ENCODE measurements around the gene PPP2R5A. TPM values are rescaled to one million over a fixed set of nuclear protein-coding genes. Genes with fewer than 3 reads are reported as not detected.
"Not testable (repeated sequence)": the region's sequence is repeated elsewhere in the genome, so short reads cannot be mapped to it uniquely, and the experiment has no call there.

Gene PPP2R5A
- total RNA-seq, 2 donors from 2014 or later, result 33.6 to 34.9 TPM

GRCh38 chr1:212377644-212378043 is 92.4 kb downstream of the PPP2R5A start:
- no peaks in the 10 kb centered on the region for H3K4me1 Mint-ChIP-seq
- peaks cover 86% of the 10 kb centered on the region for H3K36me3 Mint-ChIP-seq (ENCODE audit: low read depth)
- no peak overlapping the region for H3K27ac Mint-ChIP-seq
- no peak overlapping the region for H3K4me3 Mint-ChIP-seq
- H3K27me3 Mint-ChIP-seq, result no peaks in the 10 kb centered on the region
- ATAC-seq (replicated peaks), result no peak
- H3K9me3 Mint-ChIP-seq, result no peaks in the 10 kb centered on the region

GRCh38 chr1:212379366-212379765 is 94.2 kb downstream of the PPP2R5A start:
- no peak for ATAC-seq (replicated peaks)
- no peaks in the 10 kb centered on the region for H3K9me3 Mint-ChIP-seq
- no peaks in the 10 kb centered on the region for H3K4me1 Mint-ChIP-seq
- no peak overlapping the region for H3K4me3 Mint-ChIP-seq
- H3K27ac Mint-ChIP-seq, result no peak overlapping the region
- H3K27me3 Mint-ChIP-seq, result no peaks in the 10 kb centered on the region
- peaks cover 85% of the 10 kb centered on the region for H3K36me3 Mint-ChIP-seq (ENCODE audit: low read depth)

GRCh38 chr1:212381397-212382035 is 96.3 kb downstream of the PPP2R5A start:
- Mint-ChIP-seq H3K36me3 (ENCODE audit: low read depth) (peaks cover 90% of the 10 kb centered on the region), H3K4me1 (peaks cover 3% of the 10 kb centered on the region), H3K27me3 (no peaks in the 10 kb centered on the region), H3K4me3 (no peak overlapping the region), H3K9me3 (no peaks in the 10 kb centered on the region), H3K27ac (no peak overlapping the region)
- ATAC-seq (replicated peaks), result no peak

DNA sequence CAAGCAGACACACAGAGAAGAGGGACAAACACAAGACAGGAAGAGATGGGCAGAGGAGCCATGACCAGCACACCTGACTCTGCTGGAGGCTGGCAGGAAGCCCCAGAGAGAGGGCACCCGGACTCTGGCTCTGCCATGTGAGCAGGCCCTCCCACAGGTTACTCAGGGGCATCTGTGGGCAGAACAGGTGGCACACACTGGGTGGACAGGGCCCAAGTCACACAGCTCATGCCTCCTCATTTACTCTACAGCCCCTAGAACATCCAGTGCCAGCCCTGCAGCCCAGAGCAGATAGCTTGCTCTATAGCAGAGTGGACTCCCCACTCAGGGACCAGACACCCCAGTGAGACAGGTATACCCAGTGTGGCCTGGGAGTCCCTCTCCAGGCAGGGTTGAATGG is 100.8 kb downstream of the PPP2R5A start:
- Mint-ChIP-seq H3K27ac (peak overlapping the region; percentile 29), H3K4me1 (peaks cover 6% of the 10 kb centered on the region), H3K4me3 (no peak overlapping the region), H3K27me3 (no peaks in the 10 kb centered on the region), H3K36me3 (ENCODE audit: low read depth) (peaks cover 76% of the 10 kb centered on the region), H3K9me3 (peaks cover 3% of the 10 kb centered on the region)
- no peak for ATAC-seq (replicated peaks)

- H3K9me3 Mint-ChIP-seq, result peaks cover 3% of the 10 kb centered on the region
- H3K4me1 Mint-ChIP-seq, result peaks cover 6% of the 10 kb centered on the region
- H3K27ac Mint-ChIP-seq, result no peak overlapping the region
- H3K27me3 Mint-ChIP-seq, result no peaks in the 10 kb centered on the region
- H3K4me3 Mint-ChIP-seq, result no peak overlapping the region
- no peak for ATAC-seq (replicated peaks)
- H3K36me3 Mint-ChIP-seq (ENCODE audit: low read depth), result peaks cover 57% of the 10 kb centered on the region
Measured at GRCh38 chr1:212388985-212389716, 103.9 kb downstream of the PPP2R5A start.

DNA sequence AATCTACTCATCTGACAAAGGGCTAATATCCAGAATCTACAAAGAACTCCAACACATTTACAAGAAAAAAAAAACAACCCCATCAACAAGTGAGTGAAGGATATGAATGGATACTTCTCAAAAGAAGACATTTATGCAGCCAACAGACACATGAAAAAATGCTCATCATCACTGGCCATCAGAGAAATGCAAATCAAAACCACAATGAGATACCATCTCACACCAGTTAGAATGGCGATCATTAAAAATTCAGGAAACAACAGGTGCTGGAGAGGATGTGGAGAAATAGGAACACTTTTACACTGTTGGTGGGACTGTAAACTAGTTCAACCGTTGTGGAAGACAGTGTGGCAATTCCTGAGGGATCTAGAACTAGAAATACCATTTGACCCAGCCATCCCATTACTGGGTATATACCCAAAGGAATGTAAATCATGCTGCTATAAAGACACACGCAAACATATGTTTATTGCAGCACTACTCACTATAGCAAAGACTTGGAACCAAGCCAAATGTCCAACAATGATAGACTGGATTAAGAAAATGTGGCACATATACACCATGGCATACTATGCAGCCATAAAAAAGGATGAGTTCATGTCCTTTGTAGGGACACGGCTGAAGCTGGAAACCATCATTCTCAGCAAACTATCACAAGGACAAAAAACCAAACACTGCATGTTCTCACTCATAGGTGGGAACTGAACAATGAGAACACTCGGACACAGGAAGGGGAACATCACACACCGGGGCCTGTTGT is 110.6 kb downstream of the PPP2R5A start:
- not testable (repeated sequence) for H3K4me1 Mint-ChIP-seq; H3K27ac Mint-ChIP-seq; ATAC-seq (replicated peaks); H3K27me3 Mint-ChIP-seq; H3K4me3 Mint-ChIP-seq; H3K9me3 Mint-ChIP-seq
- peaks cover 30% of the 10 kb centered on the region for H3K36me3 Mint-ChIP-seq (ENCODE audit: low read depth)

DNA sequence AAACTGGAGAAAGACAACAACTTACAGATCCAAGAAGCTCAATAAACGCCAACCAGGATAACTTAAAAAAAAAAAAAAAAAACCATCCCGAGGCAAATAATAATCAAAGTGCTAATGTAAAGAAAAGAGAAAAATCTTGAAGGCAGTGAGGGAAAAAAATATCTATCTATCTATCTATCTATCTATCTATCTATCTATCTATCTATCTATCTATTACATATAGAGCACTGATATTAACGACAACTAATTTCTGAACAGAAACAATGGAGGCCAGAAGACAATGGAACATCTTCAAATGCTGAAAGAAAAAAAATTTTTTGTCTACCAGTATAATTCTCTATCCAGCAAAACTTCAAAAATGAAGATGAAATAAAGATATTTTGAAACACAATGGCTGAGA is 111.4 kb downstream of the PPP2R5A start:
- ATAC-seq (replicated peaks), result no peak
- H3K36me3 Mint-ChIP-seq (ENCODE audit: low read depth), result peaks cover 22% of the 10 kb centered on the region
- H3K4me3 Mint-ChIP-seq, result no peak overlapping the region
- no peak overlapping the region for H3K27ac Mint-ChIP-seq
- H3K9me3 Mint-ChIP-seq, result no peaks in the 10 kb centered on the region
- H3K27me3 Mint-ChIP-seq, result no peaks in the 10 kb centered on the region
- H3K4me1 Mint-ChIP-seq, result no peaks in the 10 kb centered on the region

DNA sequence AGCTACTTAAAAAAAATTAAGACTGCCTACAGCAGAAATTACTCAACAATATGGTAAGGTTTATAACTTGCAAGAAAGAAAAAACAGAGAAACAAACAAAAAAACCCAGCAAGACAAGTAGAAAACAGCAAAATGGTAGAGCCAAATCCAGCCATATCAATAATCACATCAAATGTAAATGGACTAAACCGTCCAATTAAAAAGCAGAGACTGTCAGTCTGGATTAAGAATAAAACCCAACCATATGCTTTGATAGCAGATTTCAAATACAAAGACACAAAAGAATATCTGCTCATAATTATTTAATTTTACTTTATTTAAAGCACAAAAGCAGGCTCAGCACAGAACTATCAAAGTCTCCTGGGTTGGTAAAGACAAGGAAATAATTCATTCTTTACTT is 112.0 kb downstream of the PPP2R5A start:
- Mint-ChIP-seq H3K4me1 (no peaks in the 10 kb centered on the region), H3K4me3 (no peak overlapping the region), H3K9me3 (no peaks in the 10 kb centered on the region), H3K27me3 (no peaks in the 10 kb centered on the region), H3K27ac (no peak overlapping the region), H3K36me3 (ENCODE audit: low read depth) (peaks cover 25% of the 10 kb centered on the region)
- ATAC-seq (replicated peaks), result no peak

DNA sequence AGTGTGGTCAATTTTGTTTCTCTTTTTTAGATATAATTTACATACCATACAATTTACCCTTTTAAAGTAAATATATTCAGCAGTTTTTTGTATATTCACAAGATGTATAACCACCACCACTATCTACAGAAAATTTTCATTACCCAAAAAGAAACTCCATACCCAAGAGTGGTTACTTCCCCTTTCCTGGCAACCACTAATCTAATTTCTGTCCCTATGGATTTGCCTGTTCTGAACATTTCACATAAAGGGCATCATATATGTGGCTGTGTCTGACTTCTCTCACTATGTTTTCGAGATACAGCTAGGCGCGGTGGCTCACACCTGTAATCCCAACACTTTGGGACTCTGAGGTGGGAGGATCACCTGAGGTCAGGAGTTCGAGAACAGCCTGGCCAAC is 115.8 kb downstream of the PPP2R5A start:
- H3K36me3 Mint-ChIP-seq (ENCODE audit: low read depth), result peaks cover 50% of the 10 kb centered on the region

DNA sequence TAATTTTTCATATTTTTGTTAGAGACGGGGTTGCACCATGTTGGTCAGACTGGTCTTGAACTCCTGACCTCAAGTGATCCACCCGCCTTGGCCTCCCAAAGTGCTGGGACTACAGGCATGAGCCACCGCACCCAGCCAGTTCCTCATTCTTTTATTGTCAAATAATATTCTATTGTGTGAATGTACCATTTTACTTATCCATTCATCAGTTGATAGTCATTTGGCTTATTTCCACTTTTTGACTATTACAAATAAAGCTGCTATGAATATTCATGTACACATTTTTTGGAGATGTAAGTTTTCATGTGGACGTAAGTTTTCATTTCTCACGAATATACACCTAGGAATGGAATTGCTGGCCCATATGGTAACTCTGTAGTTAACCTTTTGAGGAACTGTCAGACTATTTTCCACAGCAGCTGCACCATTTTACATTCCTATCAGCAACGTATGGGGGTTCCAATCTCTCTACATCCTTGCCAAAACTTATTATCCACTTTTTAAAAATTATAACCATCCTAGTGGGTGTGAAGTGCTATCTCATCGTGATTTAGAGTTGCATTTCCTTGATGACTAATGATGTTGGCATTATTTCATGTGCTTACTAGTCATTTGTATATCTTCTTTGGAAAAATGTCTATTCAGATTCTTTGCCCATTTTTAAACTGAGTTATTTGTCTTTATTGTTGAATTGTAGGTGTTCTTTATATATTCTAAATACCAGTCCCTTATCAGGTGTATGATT is 116.8 kb downstream of the PPP2R5A start:
- H3K4me3 Mint-ChIP-seq, result no peak overlapping the region
- no peak overlapping the region for H3K27ac Mint-ChIP-seq
- peaks cover 49% of the 10 kb centered on the region for H3K36me3 Mint-ChIP-seq (ENCODE audit: low read depth)

More for the DNA sequence above, 115.8 kb downstream of the PPP2R5A start:
- H3K9me3 Mint-ChIP-seq, result no peaks in the 10 kb centered on the region
- peaks cover 13% of the 10 kb centered on the region for H3K4me1 Mint-ChIP-seq
- H3K4me3 Mint-ChIP-seq, result no peak overlapping the region
- H3K27me3 Mint-ChIP-seq, result no peaks in the 10 kb centered on the region
- no peak for ATAC-seq (replicated peaks)
- H3K27ac Mint-ChIP-seq, result no peak overlapping the region

DNA sequence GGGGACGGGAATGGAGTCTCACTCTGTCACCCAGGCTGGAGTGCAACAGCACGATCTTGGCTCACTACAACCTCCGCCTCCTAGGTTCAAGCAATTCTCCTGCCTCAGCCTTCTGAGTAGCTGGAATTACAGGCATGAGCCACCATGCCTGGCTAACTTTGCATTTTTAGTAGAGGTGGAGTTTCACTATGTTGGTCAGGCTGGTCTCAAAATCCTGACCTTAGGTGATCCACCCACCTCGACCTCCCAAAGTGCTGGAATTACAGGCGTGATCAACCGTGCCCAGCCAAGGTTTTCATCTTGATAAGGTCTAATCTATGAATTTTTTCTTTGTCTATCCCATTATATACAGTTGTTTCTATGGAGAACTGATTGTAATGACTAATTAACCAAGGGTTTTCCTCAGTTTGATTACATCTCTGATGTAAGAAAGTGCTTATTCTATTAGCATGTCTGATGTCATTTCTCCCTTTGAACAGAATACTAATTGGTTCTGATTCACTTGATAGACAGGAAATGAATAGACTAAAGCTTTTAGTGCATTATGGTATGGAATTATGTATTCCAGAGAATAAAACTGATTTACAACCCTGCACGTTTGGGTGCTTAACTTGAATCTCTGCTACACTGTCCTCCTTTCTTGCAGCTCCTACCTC is 117.6 kb downstream of the PPP2R5A start:
- no peak for ATAC-seq (replicated peaks)
- no peaks in the 10 kb centered on the region for H3K27me3 Mint-ChIP-seq
- no peak overlapping the region for H3K4me3 Mint-ChIP-seq
- H3K9me3 Mint-ChIP-seq, result no peaks in the 10 kb centered on the region
- H3K4me1 Mint-ChIP-seq, result peaks cover 13% of the 10 kb centered on the region
- peak overlapping the region; percentile 43 for H3K27ac Mint-ChIP-seq
- peaks cover 56% of the 10 kb centered on the region for H3K36me3 Mint-ChIP-seq (ENCODE audit: low read depth)

More for the DNA sequence above, 116.8 kb downstream of the PPP2R5A start:
- H3K27me3 Mint-ChIP-seq, result no peaks in the 10 kb centered on the region
- no peaks in the 10 kb centered on the region for H3K9me3 Mint-ChIP-seq
- peaks cover 13% of the 10 kb centered on the region for H3K4me1 Mint-ChIP-seq
- no peak for ATAC-seq (replicated peaks)

DNA sequence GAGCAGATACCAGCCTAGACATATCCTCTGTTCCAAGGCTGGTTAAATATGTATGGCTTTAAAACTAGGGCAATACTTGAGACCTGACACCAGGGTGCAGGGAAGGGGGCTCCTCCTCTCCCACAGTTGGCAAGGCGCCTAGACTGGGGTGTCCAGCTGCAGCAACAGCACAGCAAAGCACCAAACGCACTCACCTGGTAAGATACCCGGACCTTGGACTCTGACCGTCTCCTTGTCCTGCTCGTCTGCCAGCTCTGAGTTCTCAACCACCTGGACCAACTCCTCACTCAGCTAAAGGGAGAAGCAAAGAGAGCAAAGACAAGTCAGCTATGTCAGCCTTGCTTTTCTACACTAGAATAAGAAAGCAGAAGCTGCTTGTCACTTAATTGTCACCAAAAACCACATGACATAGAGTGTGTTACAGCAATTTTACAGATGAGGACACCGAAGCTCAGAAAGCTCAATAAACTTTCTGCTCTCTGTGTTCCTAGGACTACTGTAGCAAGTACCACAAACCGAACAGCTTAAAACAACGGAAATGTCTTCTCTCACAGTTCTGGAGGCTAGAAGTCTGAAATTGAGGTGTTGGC is 125.1 kb downstream of the PPP2R5A start:
- no peaks in the 10 kb centered on the region for H3K27me3 Mint-ChIP-seq
- H3K9me3 Mint-ChIP-seq, result no peaks in the 10 kb centered on the region
- peaks cover 18% of the 10 kb centered on the region for H3K4me1 Mint-ChIP-seq
- no peak overlapping the region for H3K4me3 Mint-ChIP-seq
- ATAC-seq (replicated peaks), result no peak
- H3K36me3 Mint-ChIP-seq (ENCODE audit: low read depth), result peaks cover 65% of the 10 kb centered on the region
- no peak overlapping the region for H3K27ac Mint-ChIP-seq
